ENCODE results near the gene NDUFS4.

GRCh38 chr5:53671447-53671846, 111.0 kb downstream of the NDUFS4 start:
- no peak for TF ChIP-seq CTCF (conservative IDR thresholded peaks at IDR 0.05)
- TF ChIP-seq EZH2 (IDR thresholded peaks at IDR 0.05; ENCODE audit: low read depth): no peak

Data from PC-9 (cell line).